ENCODE data around the gene BTG1.

Gene BTG1

DNA sequence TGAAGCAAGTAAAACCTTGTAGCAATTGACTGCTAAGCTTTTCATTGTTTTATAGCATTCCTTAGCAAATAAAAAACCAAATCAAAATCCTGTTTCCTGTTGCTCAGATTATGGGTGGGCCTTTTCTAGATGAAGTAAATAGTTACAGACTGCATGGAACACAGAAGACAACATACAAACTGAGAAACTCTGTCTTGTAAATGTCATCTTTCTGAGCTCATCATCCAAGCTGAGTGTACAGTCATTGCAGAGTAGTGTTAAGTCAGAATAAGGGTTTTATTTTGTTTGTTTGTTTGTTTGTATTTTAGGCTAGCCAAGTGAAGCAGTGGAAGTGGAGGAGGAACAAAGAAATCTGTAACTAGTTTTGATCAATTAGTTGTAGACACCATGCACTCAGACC lies 24.4 kb upstream of the BTG1 start:
- Histone ChIP-seq H3K4me3 (ENCODE audit: low read length) (no peak overlapping the region), H3K9me3 (ENCODE audit: low read length) (no peaks in the 10 kb centered on the region), H3K36me3 (ENCODE audit: insufficient read depth, low read length) (no peaks in the 10 kb centered on the region), H2AFZ (ENCODE audit: low read depth, low read length) (no peak overlapping the region), H3K27me3 (ENCODE audit: insufficient read depth, low read length) (no peaks in the 10 kb centered on the region), H3K4me1 (ENCODE audit: insufficient read depth, low read length) (peaks cover 15% of the 10 kb centered on the region)

DNA sequence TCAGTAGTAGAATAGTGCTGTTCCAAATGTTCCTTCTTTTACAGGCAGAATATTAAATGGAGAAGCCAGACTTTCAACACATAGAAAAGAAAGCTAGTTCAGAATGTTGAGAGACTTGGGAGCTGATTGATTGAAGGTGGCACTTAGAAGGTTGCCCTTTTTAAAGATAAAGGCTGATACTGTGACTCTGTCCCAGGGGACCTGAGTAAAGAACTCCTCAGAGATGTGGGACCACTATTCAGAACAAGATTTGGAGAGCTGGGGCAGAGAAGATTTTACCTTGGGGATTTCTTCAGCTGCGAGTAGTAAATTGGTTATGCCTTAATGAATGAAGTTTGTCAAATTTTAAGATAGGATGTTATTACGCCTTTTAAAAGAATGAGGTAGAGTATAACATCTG lies 21.4 kb upstream of the BTG1 start:
- Histone ChIP-seq H3K27me3 (ENCODE audit: insufficient read depth, low read length) (no peaks in the 10 kb centered on the region), H3K9me3 (ENCODE audit: low read length) (no peaks in the 10 kb centered on the region), H3K4me3 (ENCODE audit: low read length) (no peak overlapping the region), H3K36me3 (ENCODE audit: insufficient read depth, low read length) (no peaks in the 10 kb centered on the region), H3K4me1 (ENCODE audit: insufficient read depth, low read length) (peaks cover 10% of the 10 kb centered on the region), H2AFZ (ENCODE audit: low read depth, low read length) (no peak overlapping the region)

DNA sequence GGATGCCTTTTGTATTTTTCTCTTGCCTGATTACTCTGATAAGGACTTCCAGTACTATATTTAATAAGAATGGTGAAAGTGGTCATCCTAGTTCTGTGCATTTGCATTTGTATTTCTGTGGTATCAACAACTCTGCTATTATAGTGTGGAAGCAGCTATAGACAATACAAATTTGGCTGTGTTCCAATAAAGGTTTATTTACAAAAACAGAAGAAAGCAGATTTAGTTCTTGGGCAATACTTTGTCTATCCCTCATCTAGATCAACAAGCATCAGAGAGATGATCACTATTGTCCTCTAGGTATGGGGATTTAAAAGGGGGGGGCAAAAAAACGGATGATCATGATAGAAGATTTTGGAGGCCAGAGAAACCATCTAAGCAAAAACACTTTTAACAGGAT lies 19.1 kb upstream of the BTG1 start:
- Histone ChIP-seq H3K4me3 (ENCODE audit: low read length) (no peak overlapping the region), H3K9me3 (ENCODE audit: low read length) (no peaks in the 10 kb centered on the region), H3K4me1 (ENCODE audit: insufficient read depth, low read length) (peaks cover 8% of the 10 kb centered on the region), H3K27me3 (ENCODE audit: insufficient read depth, low read length) (no peaks in the 10 kb centered on the region), H3K36me3 (ENCODE audit: insufficient read depth, low read length) (no peaks in the 10 kb centered on the region), H2AFZ (ENCODE audit: low read depth, low read length) (no peak overlapping the region)

DNA sequence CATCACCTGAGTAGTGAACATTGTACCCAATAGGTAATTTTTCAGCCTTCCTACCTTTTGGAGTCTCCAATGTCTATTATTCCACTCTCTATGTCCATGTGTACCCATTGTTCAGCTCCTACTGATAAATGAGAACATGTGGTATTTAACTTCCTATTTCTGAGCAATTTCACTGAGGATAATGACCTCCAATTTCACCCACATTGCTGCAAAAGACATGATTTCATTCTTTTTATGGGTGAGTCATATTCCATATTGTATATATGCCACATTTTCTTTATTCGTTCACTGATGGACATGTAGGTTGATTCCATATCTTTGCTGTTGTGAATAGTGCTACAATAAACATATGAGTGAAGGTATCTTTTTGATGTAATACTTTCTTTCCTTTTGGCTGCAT lies 16.4 kb upstream of the BTG1 start:
- Histone ChIP-seq H2AFZ (ENCODE audit: low read depth, low read length) (no peak overlapping the region), H3K4me3 (ENCODE audit: low read length) (no peak overlapping the region), H3K9me3 (ENCODE audit: low read length) (no peaks in the 10 kb centered on the region), H3K27me3 (ENCODE audit: insufficient read depth, low read length) (no peaks in the 10 kb centered on the region), H3K4me1 (ENCODE audit: insufficient read depth, low read length) (peaks cover 3% of the 10 kb centered on the region), H3K36me3 (ENCODE audit: insufficient read depth, low read length) (no peaks in the 10 kb centered on the region)

DNA sequence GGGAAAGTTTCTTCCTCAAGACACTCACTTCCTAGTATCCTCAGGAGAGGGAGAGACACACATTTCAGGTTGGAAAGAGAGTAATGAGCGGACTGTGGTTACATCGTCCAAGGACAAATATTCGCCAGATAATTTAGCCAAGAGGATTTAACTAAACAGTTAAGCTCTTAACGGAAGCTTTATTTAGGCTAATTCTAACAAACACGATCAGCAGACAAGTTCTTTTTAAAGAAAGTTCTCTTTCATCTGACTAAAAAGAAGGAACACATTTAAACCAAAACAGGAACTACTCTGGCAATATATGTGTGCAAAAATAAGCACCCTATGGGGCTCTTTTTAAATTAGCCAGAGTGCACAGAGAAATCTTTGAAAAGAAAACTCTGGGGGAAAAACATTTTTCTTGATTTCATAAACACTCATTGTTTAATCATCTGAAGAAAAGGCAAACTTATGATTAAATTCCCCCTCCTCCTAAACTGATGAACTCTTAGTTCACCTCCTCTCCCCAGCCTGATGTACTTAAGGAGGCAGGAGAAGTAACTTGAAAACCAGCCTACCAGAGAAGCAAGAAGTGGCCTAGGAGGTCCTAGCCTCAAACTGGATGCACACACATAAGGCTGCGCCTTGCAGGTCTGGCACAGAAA lies 13.3 kb upstream of the BTG1 start:
- H3K9me3 ChIP-seq (ENCODE audit: low read length), result no peaks in the 10 kb centered on the region
- H3K4me1 ChIP-seq (ENCODE audit: insufficient read depth, low read length), result no peaks in the 10 kb centered on the region
- no peak overlapping the region for H3K4me3 ChIP-seq (ENCODE audit: low read length)
- H3K36me3 ChIP-seq (ENCODE audit: insufficient read depth, low read length), result no peaks in the 10 kb centered on the region
- H3K27me3 ChIP-seq (ENCODE audit: insufficient read depth, low read length), result no peaks in the 10 kb centered on the region
- H2AFZ ChIP-seq (ENCODE audit: low read depth, low read length), result no peak overlapping the region

DNA sequence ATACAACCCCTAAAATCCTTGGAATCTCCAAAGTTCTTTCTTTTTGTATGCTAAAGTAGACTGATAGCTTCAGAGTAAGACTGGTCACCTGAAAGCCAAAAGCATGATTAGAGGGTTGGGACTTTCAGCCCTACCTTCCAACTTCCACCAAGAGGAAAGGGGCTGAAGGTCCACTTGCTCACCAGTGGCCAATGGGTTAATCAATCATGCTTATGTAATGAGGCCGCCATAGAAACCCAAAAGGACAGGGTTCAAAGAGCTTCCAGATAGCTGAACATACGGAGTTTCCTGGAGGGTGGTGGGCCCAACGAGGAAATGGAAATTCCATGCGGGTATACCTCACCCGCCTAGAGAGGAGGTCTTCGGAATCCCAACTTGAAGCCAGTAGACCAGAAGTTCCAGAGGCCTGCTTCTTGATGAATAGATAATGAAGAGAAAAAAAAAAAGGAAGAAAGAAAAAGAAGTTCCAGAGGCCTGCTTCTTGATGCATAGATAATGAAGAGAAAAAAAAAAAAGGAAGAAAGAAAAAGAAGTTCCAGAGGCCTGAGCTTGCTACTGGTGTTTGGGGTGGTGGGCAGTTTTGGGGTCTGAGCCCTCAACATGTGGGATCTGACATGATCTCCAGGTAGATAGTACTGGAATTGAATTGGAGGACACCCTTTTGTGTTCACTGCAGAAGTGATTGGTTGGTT lies 11.2 kb upstream of the BTG1 start:
- Histone ChIP-seq H3K36me3 (ENCODE audit: insufficient read depth, low read length) (no peaks in the 10 kb centered on the region), H3K27me3 (ENCODE audit: insufficient read depth, low read length) (no peaks in the 10 kb centered on the region), H2AFZ (ENCODE audit: low read depth, low read length) (no peak overlapping the region), H3K9me3 (ENCODE audit: low read length) (no peaks in the 10 kb centered on the region), H3K4me1 (ENCODE audit: insufficient read depth, low read length) (no peaks in the 10 kb centered on the region), H3K4me3 (ENCODE audit: low read length) (no peak overlapping the region)

DNA sequence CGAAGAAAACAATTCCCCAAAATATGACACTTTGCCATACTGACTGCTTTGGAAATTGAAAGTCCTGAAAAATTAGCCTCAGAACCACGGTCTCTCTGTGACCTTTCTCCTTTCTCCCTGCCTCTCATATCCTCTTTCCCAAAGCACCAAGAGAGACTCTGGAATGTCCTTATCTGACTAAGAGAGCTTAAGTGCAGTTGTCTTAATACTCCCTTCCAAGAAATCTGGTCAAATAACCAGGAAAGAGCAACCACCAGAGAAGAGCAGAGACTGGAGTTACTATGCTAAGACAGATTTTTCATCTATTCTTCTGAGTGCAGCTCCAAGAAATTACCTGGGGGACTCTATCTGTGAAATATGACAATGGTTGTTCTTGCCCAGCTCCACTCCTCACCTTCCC lies 10.5 kb upstream of the BTG1 start:
- Histone ChIP-seq H3K4me1 (ENCODE audit: insufficient read depth, low read length) (no peaks in the 10 kb centered on the region), H3K27me3 (ENCODE audit: insufficient read depth, low read length) (no peaks in the 10 kb centered on the region), H3K4me3 (ENCODE audit: low read length) (no peak overlapping the region), H2AFZ (ENCODE audit: low read depth, low read length) (no peak overlapping the region), H3K36me3 (ENCODE audit: insufficient read depth, low read length) (no peaks in the 10 kb centered on the region), H3K9me3 (ENCODE audit: low read length) (no peaks in the 10 kb centered on the region)

DNA sequence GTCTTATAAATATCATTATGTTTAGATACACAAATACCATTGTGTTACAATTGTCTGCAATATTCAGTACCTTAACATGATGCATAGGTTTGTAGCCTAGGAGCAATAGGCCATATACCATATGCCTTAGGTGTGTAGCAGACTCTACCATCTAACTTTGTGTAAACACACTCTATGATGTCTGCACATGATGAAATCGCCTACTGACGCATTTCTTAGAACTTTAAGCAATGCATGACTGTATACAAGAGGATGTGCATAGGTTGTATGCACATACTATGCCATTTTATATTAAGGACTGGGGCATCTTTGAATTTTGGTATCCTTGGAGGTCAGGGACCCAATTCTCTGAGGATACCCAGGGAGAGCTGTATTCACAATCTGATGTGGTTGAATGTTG lies 10.1 kb upstream of the BTG1 start:
- Histone ChIP-seq H3K27me3 (ENCODE audit: insufficient read depth, low read length) (no peaks in the 10 kb centered on the region), H3K4me1 (ENCODE audit: insufficient read depth, low read length) (no peaks in the 10 kb centered on the region), H3K36me3 (ENCODE audit: insufficient read depth, low read length) (no peaks in the 10 kb centered on the region), H3K9me3 (ENCODE audit: low read length) (no peaks in the 10 kb centered on the region), H3K4me3 (ENCODE audit: low read length) (no peak overlapping the region), H2AFZ (ENCODE audit: low read depth, low read length) (no peak overlapping the region)

DNA sequence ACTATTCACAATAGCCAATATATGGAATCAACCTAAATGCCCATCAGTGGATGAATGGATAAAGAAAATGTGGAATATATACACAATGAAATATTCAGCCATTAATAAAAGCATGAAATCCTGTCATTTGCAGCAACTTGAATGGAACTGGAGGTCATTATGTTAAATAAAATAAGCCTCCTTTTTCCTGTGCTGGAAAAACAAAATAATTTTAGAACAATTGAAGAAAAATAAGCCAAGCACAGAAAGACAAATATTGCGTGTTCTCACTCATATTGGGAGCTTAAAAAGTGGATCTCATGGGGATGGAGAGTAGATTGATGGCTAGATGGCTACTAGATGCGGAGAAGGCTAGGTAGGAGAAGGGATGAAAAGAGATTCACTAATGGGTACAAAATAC lies 6.3 kb upstream of the BTG1 start:
- Histone ChIP-seq H3K27me3 (ENCODE audit: insufficient read depth, low read length) (no peaks in the 10 kb centered on the region), H3K36me3 (ENCODE audit: insufficient read depth, low read length) (no peaks in the 10 kb centered on the region), H3K4me3 (ENCODE audit: low read length) (no peak overlapping the region), H3K9me3 (ENCODE audit: low read length) (no peaks in the 10 kb centered on the region), H3K4me1 (ENCODE audit: insufficient read depth, low read length) (peaks cover 16% of the 10 kb centered on the region), H2AFZ (ENCODE audit: low read depth, low read length) (no peak overlapping the region)

DNA sequence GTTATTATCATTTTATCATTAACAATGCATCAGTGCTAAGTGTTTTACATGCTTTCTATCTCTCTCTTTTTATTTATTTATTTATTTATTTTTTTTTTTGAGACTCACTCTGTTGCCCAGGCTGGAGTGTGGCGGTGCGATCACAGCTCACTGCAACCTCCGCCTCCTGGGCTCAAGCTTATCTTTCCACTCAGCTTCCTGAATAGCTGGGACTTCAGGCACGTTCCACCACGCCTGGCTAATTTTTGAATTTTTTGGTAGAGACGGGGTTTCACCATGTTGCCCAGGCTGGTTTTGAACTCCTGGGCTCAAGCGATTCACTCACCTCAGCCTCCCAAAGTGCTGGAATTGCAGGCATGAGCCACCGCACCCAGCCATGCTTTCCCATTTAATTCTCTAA lies 3.9 kb upstream of the BTG1 start:
- Histone ChIP-seq H3K27me3 (ENCODE audit: insufficient read depth, low read length) (no peaks in the 10 kb centered on the region), H3K4me1 (ENCODE audit: insufficient read depth, low read length) (peaks cover 18% of the 10 kb centered on the region), H3K4me3 (ENCODE audit: low read length) (no peak overlapping the region), H3K9me3 (ENCODE audit: low read length) (no peaks in the 10 kb centered on the region), H3K36me3 (ENCODE audit: insufficient read depth, low read length) (no peaks in the 10 kb centered on the region), H2AFZ (ENCODE audit: low read depth, low read length) (no peak overlapping the region)

DNA sequence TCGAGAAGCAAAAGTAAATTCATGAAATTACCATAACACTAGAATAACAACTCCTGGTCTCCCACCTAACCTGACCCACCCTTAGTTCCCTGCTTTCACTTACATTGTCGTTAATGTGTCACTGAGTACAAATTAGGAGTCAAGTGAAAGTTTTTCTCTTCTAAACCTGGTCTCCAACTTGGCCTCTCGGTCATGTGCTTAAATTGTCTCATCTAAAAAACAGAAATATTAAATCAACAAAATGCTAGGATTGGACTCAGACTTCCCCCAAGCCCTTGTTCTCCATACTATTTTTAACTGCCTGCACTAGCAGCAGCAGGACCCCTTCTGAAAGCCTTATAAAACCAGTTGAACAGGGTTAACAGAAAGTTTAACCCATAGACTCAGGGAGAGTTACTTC lies 1.8 kb upstream of the BTG1 start:
- peak overlapping the region; percentile 68 for H3K4me3 ChIP-seq (ENCODE audit: low read length)
- peaks cover 18% of the 10 kb centered on the region for H3K4me1 ChIP-seq (ENCODE audit: insufficient read depth, low read length)
- no peaks in the 10 kb centered on the region for H3K9me3 ChIP-seq (ENCODE audit: low read length)
- H3K27me3 ChIP-seq (ENCODE audit: insufficient read depth, low read length), result no peaks in the 10 kb centered on the region
- H2AFZ ChIP-seq (ENCODE audit: low read depth, low read length), result no peak overlapping the region
- H3K36me3 ChIP-seq (ENCODE audit: insufficient read depth, low read length), result peaks cover 14% of the 10 kb centered on the region

DNA sequence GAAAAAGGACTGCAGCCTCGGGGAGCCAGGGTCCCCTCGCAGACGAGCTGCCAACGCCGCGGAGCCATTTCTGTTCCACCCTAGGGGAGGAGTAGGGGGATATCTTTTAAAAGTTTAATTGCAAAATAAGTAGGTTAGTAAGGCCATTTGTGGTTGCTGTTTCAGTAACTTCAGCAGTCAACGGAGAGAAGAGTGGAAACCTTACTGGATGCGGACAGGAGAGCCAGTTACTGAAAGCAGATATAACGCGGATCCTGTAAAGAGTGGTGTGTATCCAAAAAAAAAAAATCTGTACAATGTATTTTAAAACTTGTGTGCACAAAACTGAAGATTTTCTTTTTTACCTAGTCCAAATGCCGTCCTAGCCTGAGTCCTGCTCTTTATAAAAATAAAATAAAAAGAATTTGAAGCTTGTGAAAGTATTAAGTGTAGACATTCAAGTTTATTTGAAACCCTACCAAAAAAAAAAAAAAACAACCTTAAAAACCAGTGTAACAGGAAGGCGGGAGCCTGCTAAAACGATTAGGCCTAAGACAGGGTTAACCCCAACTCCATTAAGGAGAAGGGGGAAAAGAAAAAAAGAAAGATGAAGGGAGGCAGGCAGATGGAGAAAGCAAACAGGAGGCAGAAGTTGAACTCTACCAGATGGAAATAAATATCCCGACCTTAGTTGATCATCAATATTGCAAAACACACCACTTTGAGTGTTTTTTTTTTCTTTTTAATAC lies 1.0 kb upstream of the BTG1 start:
- Histone ChIP-seq H3K36me3 (ENCODE audit: insufficient read depth, low read length) (peaks cover 22% of the 10 kb centered on the region), H3K4me1 (ENCODE audit: insufficient read depth, low read length) (peaks cover 18% of the 10 kb centered on the region), H2AFZ (ENCODE audit: low read depth, low read length) (peak overlapping the region; percentile 20), H3K27me3 (ENCODE audit: insufficient read depth, low read length) (no peaks in the 10 kb centered on the region), H3K9me3 (ENCODE audit: low read length) (no peaks in the 10 kb centered on the region), H3K4me3 (ENCODE audit: low read length) (peak overlapping the region; percentile 68)

DNA sequence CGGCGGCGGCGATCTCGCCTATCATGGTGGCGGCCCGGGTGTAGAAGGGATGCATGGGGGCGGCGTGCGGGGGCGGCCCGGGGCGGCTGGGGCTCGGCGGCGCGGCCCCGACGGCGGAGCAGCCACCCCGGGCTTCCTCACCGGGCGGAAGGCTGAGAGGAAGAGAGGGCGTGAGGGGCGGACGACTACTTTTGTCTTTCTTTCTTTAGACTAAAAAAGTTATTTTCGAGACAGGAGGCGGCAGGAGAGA lies 240 bp downstream of the BTG1 start:
- peak overlapping the region; percentile 79 for H3K4me3 ChIP-seq (ENCODE audit: low read length)
- no peaks in the 10 kb centered on the region for H3K27me3 ChIP-seq (ENCODE audit: insufficient read depth, low read length)
- H3K36me3 ChIP-seq (ENCODE audit: insufficient read depth, low read length), result peaks cover 34% of the 10 kb centered on the region
- H3K4me1 ChIP-seq (ENCODE audit: insufficient read depth, low read length), result peaks cover 18% of the 10 kb centered on the region
- H2AFZ ChIP-seq (ENCODE audit: low read depth, low read length), result no peak overlapping the region
- H3K9me3 ChIP-seq (ENCODE audit: low read length), result no peaks in the 10 kb centered on the region

All from neuron (in vitro differentiated cells).